BJ (cell line): ENCODE data around the gene PLEKHH1. TPM values are rescaled to one million over a fixed set of nuclear protein-coding genes. Genes with fewer than 3 reads are reported as not detected.

ENCODE experiments used
- CTCF ChIA-PET: fragments of 350-600 bp; formaldehyde crosslinking; extraction: SDS; loops from one replicate; lab custom pipeline; 2021; ENCODE audit warnings: antibody characterized with exemption, inconsistent platforms; lab: Yijun Ruan, JAX
- POLR2A ChIA-PET: fragments of 300-600 bp; sonication (Branson Sonifier 250); formaldehyde crosslinking; extraction: SDS; loops from one replicate; lab custom pipeline; 2021; ENCODE audit warnings: antibody characterized with exemption; lab: Charles Lee
- DNase-seq: peaks from one replicate; pipeline ENCODE4 v3.0.0-alpha.2; 2011; ENCODE audit warnings: low read depth
- H3K27me3 ChIP-seq: 2 replicates; pipeline ENCODE4 v1.6.0; 2011; ENCODE audit warnings: low read length; ENCODE audit not compliant: control insufficient read depth, insufficient read depth
- H3K36me3 ChIP-seq: 2 replicates; pipeline ENCODE4 v1.5.1; 2011; ENCODE audit warnings: low read length; ENCODE audit not compliant: control insufficient read depth, insufficient read depth
- H3K4me3 ChIP-seq: 2 replicates; pipeline ENCODE4 v1.5.1; 2011; ENCODE audit warnings: low read depth, mild to moderate bottlenecking, control low read depth, low read length
- CTCF ChIP-seq: IDR thresholded peaks from 2 replicates; pipeline ENCODE4 v1.5.1; 2011; ENCODE audit warnings: low read depth, mild to moderate bottlenecking, control low read depth, inconsistent platforms, low read length, moderate library complexity; ENCODE audit not compliant: insufficient read depth
- polyA plus RNA-seq: library from polyadenylated mRNA; depleted of rRNA; stranded (reverse); fragments of >200 nt; gene quantifications from 2 replicates; pipeline ENCODE4 v1.2.3, GENCODE V29; 2011

PLEKHH1 gene
- polyA plus RNA-seq, 1 experiment = 0.16 TPM

GRCh38 chr14:67569011-67569650 is 36.0 kb downstream of the PLEKHH1 start:
- DNase-seq = no peak
- Histone ChIP-seq H3K4me3 (no peak overlapping the region), H3K27me3 (no peaks in the 10 kb centered on the region; the same call in 1 of the 2 replicates), H3K36me3 (no peaks in the 10 kb centered on the region)
- ChIA-PET CTCF (interaction anchor here (4.1 to 12.7 kb wide), 4 partner anchors 12 to 141 kb away, joined by 34 to 280 read pairs (median 90); no protein-coding TSS in a partner anchor), POLR2A (no interaction called here)
- TF ChIP-seq CTCF = no peak

- Histone ChIP-seq H3K36me3 (no peaks in the 10 kb centered on the region), H3K4me3 (no peak overlapping the region), H3K27me3 (no peaks in the 10 kb centered on the region; the same call in 1 of the 2 replicates)
- ChIA-PET CTCF (interaction anchor here (0.7 to 12.7 kb wide), 13 partner anchors 10 to 158 kb away, joined by 3 to 280 read pairs (median 16); partner anchors contain the start of genes PLEK2 and PLEKHH1), POLR2A (no interaction called here)
- TF ChIP-seq CTCF = no peak
- DNase-seq = no peak
Observed at GRCh38 chr14:67569651-67570290, 36.7 kb downstream of the PLEKHH1 start.

GRCh38 chr14:67570453-67570852 is 37.4 kb downstream of the PLEKHH1 start:
- no peak for TF ChIP-seq CTCF
- no peaks in the 10 kb centered on the region; the same call in 1 of the 2 replicates for H3K27me3 ChIP-seq
- DNase-seq = no peak
- no peak overlapping the region for H3K4me3 ChIP-seq
- no peaks in the 10 kb centered on the region for H3K36me3 ChIP-seq
- CTCF ChIA-PET = interaction anchor here (0.7 to 12.7 kb wide), 22 partner anchors 11 to 193 kb away, joined by 3 to 280 read pairs (median 6); partner anchors contain the start of genes PLEK2 and PLEKHH1
- POLR2A ChIA-PET = no interaction called here

GRCh38 chr14:67571275-67571990 is 38.3 kb downstream of the PLEKHH1 start:
- TF ChIP-seq CTCF = peak; percentile 94

More at GRCh38 chr14:67571275-67571990, 38.3 kb downstream of the PLEKHH1 start:
- no peak overlapping the region for H3K4me3 ChIP-seq
- no peaks in the 10 kb centered on the region; the same call in 1 of the 2 replicates for H3K27me3 ChIP-seq
- ChIA-PET POLR2A (no interaction called here), CTCF (interaction anchor here (0.6 to 12.7 kb wide), 45 partner anchors 10 to 1898 kb away, joined by 3 to 280 read pairs (median 5); partner anchors contain the start of genes PLEK2 and PLEKHH1)
- H3K36me3 ChIP-seq = no peaks in the 10 kb centered on the region
- DNase-seq = no peak
